ENCODE data around the gene TNS1. TPM values are rescaled to one million over a fixed set of nuclear protein-coding genes. Genes with fewer than 3 reads are reported as not detected.

Gene TNS1
- total RNA-seq, 1 experiment from 2014 or later: 3.1 TPM

- no peaks in the 10 kb centered on the region for H3K36me3 ChIP-seq (replicated peaks; ENCODE audit: control insufficient read depth, insufficient read depth, low read length)
- peak; percentile 17 for DNase-seq
- no peak overlapping the region for H3K4me3 ChIP-seq (ENCODE audit: insufficient read depth, low read depth, low read length)
These were observed 203.0 kb downstream of the TNS1 start for GRCh38 chr2:217799563-217800432.

GRCh38 chr2:217798743-217799562 lies 203.8 kb downstream of the TNS1 start:
- peak; percentile 12 for DNase-seq
- Histone ChIP-seq H3K27me3 (ENCODE audit: control insufficient read depth, insufficient read depth, low read length) (no peaks in the 10 kb centered on the region), H3K36me3 (replicated peaks; ENCODE audit: control insufficient read depth, insufficient read depth, low read length) (no peaks in the 10 kb centered on the region), H3K4me3 (ENCODE audit: insufficient read depth, low read depth, low read length) (no peak overlapping the region)

More at GRCh38 chr2:217799563-217800432, 203.0 kb downstream of the TNS1 start:
- no peaks in the 10 kb centered on the region for H3K27me3 ChIP-seq (ENCODE audit: control insufficient read depth, insufficient read depth, low read length)

- H3K36me3 ChIP-seq (replicated peaks; ENCODE audit: control insufficient read depth, insufficient read depth, low read length): no peaks in the 10 kb centered on the region
These were observed 204.6 kb downstream of the TNS1 start for GRCh38 chr2:217798191-217798590.

GRCh38 chr2:217797661-217798069 lies 205.1 kb downstream of the TNS1 start:
- Histone ChIP-seq H3K4me3 (ENCODE audit: insufficient read depth, low read depth, low read length) (no peak overlapping the region), H3K27me3 (ENCODE audit: control insufficient read depth, insufficient read depth, low read length) (no peaks in the 10 kb centered on the region), H3K36me3 (replicated peaks; ENCODE audit: control insufficient read depth, insufficient read depth, low read length) (no peaks in the 10 kb centered on the region)
- DNase-seq: no peak

More at GRCh38 chr2:217798191-217798590, 204.6 kb downstream of the TNS1 start:
- no peak overlapping the region for H3K4me3 ChIP-seq (ENCODE audit: insufficient read depth, low read depth, low read length)
- H3K27me3 ChIP-seq (ENCODE audit: control insufficient read depth, insufficient read depth, low read length): no peaks in the 10 kb centered on the region
- DNase-seq: no peak

- Histone ChIP-seq H3K36me3 (replicated peaks; ENCODE audit: control insufficient read depth, insufficient read depth, low read length) (no peaks in the 10 kb centered on the region), H3K27me3 (ENCODE audit: control insufficient read depth, insufficient read depth, low read length) (no peaks in the 10 kb centered on the region), H3K4me3 (ENCODE audit: insufficient read depth, low read depth, low read length) (no peak overlapping the region)
- DNase-seq: peak; percentile 5
These were observed 205.6 kb downstream of the TNS1 start for GRCh38 chr2:217797165-217797564.

GRCh38 chr2:217795706-217796465 lies 206.9 kb downstream of the TNS1 start:
- peak; percentile 38 for DNase-seq
- H3K36me3 ChIP-seq (replicated peaks; ENCODE audit: control insufficient read depth, insufficient read depth, low read length): no peaks in the 10 kb centered on the region

GRCh38 chr2:217795067-217795466 lies 207.7 kb downstream of the TNS1 start:
- no peaks in the 10 kb centered on the region for H3K36me3 ChIP-seq (replicated peaks; ENCODE audit: control insufficient read depth, insufficient read depth, low read length)
- H3K4me3 ChIP-seq (ENCODE audit: insufficient read depth, low read depth, low read length): no peak overlapping the region
- H3K27me3 ChIP-seq (ENCODE audit: control insufficient read depth, insufficient read depth, low read length): no peaks in the 10 kb centered on the region
- no peak for DNase-seq

More at GRCh38 chr2:217795706-217796465, 206.9 kb downstream of the TNS1 start:
- H3K4me3 ChIP-seq (ENCODE audit: insufficient read depth, low read depth, low read length): no peak overlapping the region
- no peaks in the 10 kb centered on the region for H3K27me3 ChIP-seq (ENCODE audit: control insufficient read depth, insufficient read depth, low read length)

- Histone ChIP-seq H3K27me3 (ENCODE audit: control insufficient read depth, insufficient read depth, low read length) (no peaks in the 10 kb centered on the region), H3K4me3 (ENCODE audit: insufficient read depth, low read depth, low read length) (no peak overlapping the region), H3K36me3 (replicated peaks; ENCODE audit: control insufficient read depth, insufficient read depth, low read length) (no peaks in the 10 kb centered on the region)
- DNase-seq: peak; percentile 3
These were observed 208.4 kb downstream of the TNS1 start for GRCh38 chr2:217794133-217794986.

GRCh38 chr2:217793566-217794132 lies 209.1 kb downstream of the TNS1 start:
- H3K4me3 ChIP-seq (ENCODE audit: insufficient read depth, low read depth, low read length): no peak overlapping the region
- peak; percentile 10 for DNase-seq
- H3K36me3 ChIP-seq (replicated peaks; ENCODE audit: control insufficient read depth, insufficient read depth, low read length): no peaks in the 10 kb centered on the region
- H3K27me3 ChIP-seq (ENCODE audit: control insufficient read depth, insufficient read depth, low read length): no peaks in the 10 kb centered on the region

- Histone ChIP-seq H3K27me3 (ENCODE audit: control insufficient read depth, insufficient read depth, low read length) (no peaks in the 10 kb centered on the region), H3K36me3 (replicated peaks; ENCODE audit: control insufficient read depth, insufficient read depth, low read length) (no peaks in the 10 kb centered on the region), H3K4me3 (ENCODE audit: insufficient read depth, low read depth, low read length) (no peak overlapping the region)
- peak; percentile 6 for DNase-seq
These were observed 209.9 kb downstream of the TNS1 start for GRCh38 chr2:217792626-217793527.

- Histone ChIP-seq H3K36me3 (replicated peaks; ENCODE audit: control insufficient read depth, insufficient read depth, low read length) (no peaks in the 10 kb centered on the region), H3K4me3 (ENCODE audit: insufficient read depth, low read depth, low read length) (no peak overlapping the region), H3K27me3 (ENCODE audit: control insufficient read depth, insufficient read depth, low read length) (no peaks in the 10 kb centered on the region)
- DNase-seq: no peak
These were observed 211.2 kb downstream of the TNS1 start for GRCh38 chr2:217791551-217791950.

GRCh38 chr2:217790681-217791392 lies 212.0 kb downstream of the TNS1 start:
- Histone ChIP-seq H3K4me3 (ENCODE audit: insufficient read depth, low read depth, low read length) (no peak overlapping the region), H3K36me3 (replicated peaks; ENCODE audit: control insufficient read depth, insufficient read depth, low read length) (no peaks in the 10 kb centered on the region), H3K27me3 (ENCODE audit: control insufficient read depth, insufficient read depth, low read length) (no peaks in the 10 kb centered on the region)
- peak; percentile 4 for DNase-seq

Data from H7 (cell line).